Measurements from ENCODE around the gene NDST3.
"Not testable (repeated sequence)": the region's sequence is repeated elsewhere in the genome, so short reads cannot be mapped to it uniquely, and the experiment has no call there.

NDST3 gene

DNA sequence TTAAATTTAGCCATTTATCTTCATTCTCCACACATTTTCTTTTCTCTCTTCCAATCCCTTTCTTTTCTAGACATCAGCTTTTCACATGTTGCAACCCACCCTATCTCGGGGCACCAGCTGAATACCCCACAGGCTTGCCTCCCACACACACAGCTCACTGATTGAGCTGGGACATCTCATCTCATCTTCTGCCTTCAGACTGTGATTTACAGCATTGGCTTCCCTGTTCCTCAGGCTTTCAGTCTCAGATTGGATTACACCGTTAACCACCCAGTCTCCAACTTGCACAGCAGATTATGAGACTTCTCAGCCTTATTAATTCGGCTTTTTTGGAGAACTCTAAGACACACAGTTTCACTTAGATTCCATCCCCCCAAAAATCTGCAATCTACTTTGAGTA lies 224.8 kb downstream of the NDST3 start:
- DNase-seq (ENCODE audit: low read depth, low spot score), result no peak
- no peak overlapping the region for H3K27ac ChIP-seq
- no peaks in the 10 kb centered on the region for H3K36me3 ChIP-seq (ENCODE audit: insufficient read depth, low read length)
- H3K4me3 ChIP-seq, result no peak overlapping the region
- TF ChIP-seq EZH2 (IDR thresholded peaks at IDR 0.05) (no peak), POLR2AphosphoS5 (IDR thresholded peaks at IDR 0.05; ENCODE audit: borderline replicate concordance, low read depth, low read length) (no peak), FOXP2 (optimal IDR thresholded peaks at IDR 0.05; ENCODE audit: control extremely low read depth, extremely low read length, insufficient read depth) (no peak)
- no peaks in the 10 kb centered on the region for H3K9me3 ChIP-seq (ENCODE audit: low read depth, low read length)
- H3K9ac ChIP-seq (ENCODE audit: insufficient read length), result no peak overlapping the region

DNA sequence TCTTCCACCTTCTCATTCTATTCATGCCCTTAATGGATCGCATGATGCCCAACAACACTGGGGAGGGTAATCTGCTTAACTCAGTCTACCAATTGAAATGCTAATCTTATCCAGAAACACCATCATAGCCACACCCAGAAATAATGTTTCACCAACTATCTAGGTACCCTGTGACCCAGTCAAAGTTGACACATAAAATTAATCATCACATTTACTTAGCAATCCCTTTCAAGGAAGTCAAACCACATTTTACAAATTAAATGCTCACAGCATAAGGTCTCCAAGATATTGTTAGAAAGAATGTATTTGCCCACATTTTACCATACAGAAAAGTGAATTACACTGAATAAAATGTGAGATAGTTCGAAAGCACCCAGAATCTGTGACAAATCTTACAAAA lies 226.0 kb downstream of the NDST3 start:
- Histone ChIP-seq H3K36me3 (ENCODE audit: insufficient read depth, low read length) (no peaks in the 10 kb centered on the region), H3K4me3 (no peak overlapping the region), H3K27ac (no peak overlapping the region), H3K9ac (ENCODE audit: insufficient read length) (no peak overlapping the region), H3K9me3 (ENCODE audit: low read depth, low read length) (no peaks in the 10 kb centered on the region)
- TF ChIP-seq EZH2 (IDR thresholded peaks at IDR 0.05) (no peak), POLR2AphosphoS5 (IDR thresholded peaks at IDR 0.05; ENCODE audit: borderline replicate concordance, low read depth, low read length) (no peak), FOXP2 (optimal IDR thresholded peaks at IDR 0.05; ENCODE audit: control extremely low read depth, extremely low read length, insufficient read depth) (no peak)
- DNase-seq (ENCODE audit: low read depth, low spot score), result no peak

DNA sequence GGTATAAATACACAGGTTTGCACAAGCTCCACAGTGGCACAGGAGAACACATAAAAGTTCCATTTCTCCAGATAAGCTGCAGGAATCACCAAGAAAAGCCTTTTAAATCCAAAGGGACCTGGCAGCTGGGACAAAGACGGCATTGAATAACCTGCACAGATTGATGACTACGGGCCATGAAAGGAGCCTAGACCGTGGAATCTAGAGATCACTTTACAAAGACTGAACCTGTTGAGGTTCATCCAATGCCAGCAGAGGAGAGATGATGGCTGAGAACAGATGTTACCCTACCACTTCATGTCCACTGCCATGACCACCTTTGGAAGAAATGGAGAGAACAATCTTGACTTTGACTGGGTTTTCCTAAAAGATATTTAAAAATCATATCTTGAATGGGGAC lies 229.8 kb downstream of the NDST3 start:
- no peaks in the 10 kb centered on the region for H3K9me3 ChIP-seq (ENCODE audit: low read depth, low read length)
- H3K27ac ChIP-seq, result no peak overlapping the region
- TF ChIP-seq POLR2AphosphoS5 (IDR thresholded peaks at IDR 0.05; ENCODE audit: borderline replicate concordance, low read depth, low read length) (no peak), FOXP2 (optimal IDR thresholded peaks at IDR 0.05; ENCODE audit: control extremely low read depth, extremely low read length, insufficient read depth) (no peak), EZH2 (IDR thresholded peaks at IDR 0.05) (no peak)
- no peaks in the 10 kb centered on the region for H3K36me3 ChIP-seq (ENCODE audit: insufficient read depth, low read length)
- no peak overlapping the region for H3K9ac ChIP-seq (ENCODE audit: insufficient read length)
- no peak for DNase-seq (ENCODE audit: low read depth, low spot score)
- H3K4me3 ChIP-seq, result no peak overlapping the region

DNA sequence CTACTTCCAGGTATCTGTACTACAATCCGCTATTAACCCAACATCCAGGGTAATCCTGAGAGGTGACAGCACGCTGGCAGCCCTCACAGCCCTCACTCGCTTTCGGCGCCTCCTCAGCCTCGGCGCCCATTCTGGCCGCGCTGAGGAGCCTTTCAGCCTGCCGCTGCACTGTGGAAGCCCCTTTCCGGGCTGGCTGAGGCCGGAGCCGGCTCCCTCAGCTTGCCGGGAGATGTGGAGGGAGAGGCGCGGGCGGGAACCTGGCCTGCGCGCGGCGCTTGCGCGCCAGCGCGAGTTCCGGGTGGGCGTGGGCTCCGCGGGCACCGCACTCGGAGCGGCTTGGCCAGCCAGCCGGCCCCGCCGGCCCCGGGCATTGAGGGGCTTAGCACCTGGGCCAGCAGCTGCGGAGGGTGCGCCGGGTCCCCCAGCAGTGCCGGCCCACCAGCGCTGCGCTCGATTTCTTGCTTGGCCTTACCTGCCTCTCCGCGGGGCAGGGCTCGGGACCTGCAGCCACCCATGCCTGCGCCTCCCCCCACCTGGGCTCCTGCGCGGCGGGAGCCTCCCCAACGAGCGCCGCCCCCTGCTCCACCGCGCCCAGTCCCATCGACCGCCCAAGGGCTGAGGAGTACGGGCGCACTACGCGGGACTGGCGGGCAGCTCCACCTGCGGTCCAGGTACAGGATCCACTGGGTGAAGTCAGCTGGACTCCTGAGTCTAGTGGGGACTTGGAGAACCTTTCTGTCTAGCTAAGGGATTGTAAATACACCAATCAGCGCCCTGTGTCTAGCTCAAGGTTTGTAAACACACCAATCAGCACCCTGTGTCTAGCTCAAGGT lies 231.2 kb downstream of the NDST3 start:
- TF ChIP-seq POLR2AphosphoS5 (IDR thresholded peaks at IDR 0.05; ENCODE audit: borderline replicate concordance, low read depth, low read length), result no peak
- TF ChIP-seq EZH2 (IDR thresholded peaks at IDR 0.05), result no peak
- TF ChIP-seq FOXP2 (optimal IDR thresholded peaks at IDR 0.05; ENCODE audit: control extremely low read depth, extremely low read length, insufficient read depth), result no peak
- H3K4me3 ChIP-seq, result no peak overlapping the region
- DNase-seq (ENCODE audit: low read depth, low spot score), result no peak
- no peak overlapping the region for H3K27ac ChIP-seq
- no peaks in the 10 kb centered on the region for H3K9me3 ChIP-seq (ENCODE audit: low read depth, low read length)
- no peaks in the 10 kb centered on the region for H3K36me3 ChIP-seq (ENCODE audit: insufficient read depth, low read length)
- H3K9ac ChIP-seq (ENCODE audit: insufficient read length), result no peak overlapping the region

DNA sequence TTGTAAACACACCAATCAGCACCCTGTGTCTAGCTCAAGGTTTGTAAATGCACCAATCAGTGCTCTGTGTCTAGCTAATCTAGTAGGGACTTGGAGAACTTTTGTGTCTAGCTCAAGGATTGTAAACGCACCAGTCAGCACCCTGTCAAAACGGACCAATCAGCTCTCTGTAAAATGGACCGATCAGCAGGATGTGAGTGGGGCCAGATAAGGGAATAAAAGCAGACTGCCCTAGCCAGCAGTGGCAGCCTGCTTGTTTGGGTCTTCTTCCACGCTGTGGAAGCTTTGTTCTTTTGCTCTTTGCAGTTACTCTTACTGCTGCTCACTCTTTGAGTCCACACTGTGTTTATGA lies 231.8 kb downstream of the NDST3 start:
- not testable (repeated sequence) for H3K9me3 ChIP-seq (ENCODE audit: low read depth, low read length); H3K4me3 ChIP-seq; H3K27ac ChIP-seq; H3K9ac ChIP-seq (ENCODE audit: insufficient read length); H3K36me3 ChIP-seq (ENCODE audit: insufficient read depth, low read length); DNase-seq (ENCODE audit: low read depth, low spot score)

DNA sequence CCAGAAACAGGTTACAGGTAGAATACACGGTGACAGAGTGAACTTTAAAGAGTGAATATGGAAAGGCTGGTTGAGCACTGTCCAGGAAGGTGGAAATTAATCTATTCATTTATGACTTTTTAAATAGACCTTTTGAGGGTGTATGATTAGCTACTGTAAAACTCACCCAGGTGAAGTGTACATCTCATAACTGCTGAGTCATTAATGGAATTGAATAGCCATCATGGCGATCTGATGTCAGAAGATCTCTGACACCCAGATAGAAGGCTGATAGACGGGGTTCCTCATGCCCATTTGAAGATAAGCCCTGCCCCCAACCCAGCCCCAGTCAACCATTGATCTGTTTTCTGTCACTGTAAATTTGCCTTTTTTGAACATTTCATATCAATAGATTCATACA lies 234.5 kb downstream of the NDST3 start:
- TF ChIP-seq FOXP2 (optimal IDR thresholded peaks at IDR 0.05; ENCODE audit: control extremely low read depth, extremely low read length, insufficient read depth) (no peak), POLR2AphosphoS5 (IDR thresholded peaks at IDR 0.05; ENCODE audit: borderline replicate concordance, low read depth, low read length) (no peak), EZH2 (IDR thresholded peaks at IDR 0.05) (no peak)
- Histone ChIP-seq H3K9ac (ENCODE audit: insufficient read length) (no peak overlapping the region), H3K9me3 (ENCODE audit: low read depth, low read length) (no peaks in the 10 kb centered on the region), H3K27ac (no peak overlapping the region), H3K4me3 (no peak overlapping the region), H3K36me3 (ENCODE audit: insufficient read depth, low read length) (no peaks in the 10 kb centered on the region)
- no peak for DNase-seq (ENCODE audit: low read depth, low spot score)

DNA sequence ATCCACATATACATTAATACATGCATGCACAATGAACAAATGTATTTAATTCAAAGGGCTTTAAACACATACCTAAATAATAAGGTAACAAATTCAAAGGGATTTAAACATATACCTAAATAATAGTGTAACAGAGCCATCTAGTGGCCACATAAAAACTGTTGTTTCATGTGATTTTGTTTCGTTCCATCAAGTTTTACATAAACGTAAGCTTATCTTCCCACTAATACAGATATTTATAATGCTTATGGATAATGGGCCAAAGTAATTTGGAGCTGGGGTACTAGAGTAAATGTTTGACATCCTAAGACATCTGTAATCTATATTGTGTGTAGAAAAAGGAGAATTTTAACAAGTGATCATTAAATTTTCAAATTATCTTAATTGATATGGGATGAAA lies 236.2 kb downstream of the NDST3 start:
- DNase-seq (ENCODE audit: low read depth, low spot score), result peak; percentile 85
- TF ChIP-seq FOXP2 (optimal IDR thresholded peaks at IDR 0.05; ENCODE audit: control extremely low read depth, extremely low read length, insufficient read depth) (no peak), POLR2AphosphoS5 (IDR thresholded peaks at IDR 0.05; ENCODE audit: borderline replicate concordance, low read depth, low read length) (no peak), EZH2 (IDR thresholded peaks at IDR 0.05) (no peak)
- no peak overlapping the region for H3K27ac ChIP-seq

DNA sequence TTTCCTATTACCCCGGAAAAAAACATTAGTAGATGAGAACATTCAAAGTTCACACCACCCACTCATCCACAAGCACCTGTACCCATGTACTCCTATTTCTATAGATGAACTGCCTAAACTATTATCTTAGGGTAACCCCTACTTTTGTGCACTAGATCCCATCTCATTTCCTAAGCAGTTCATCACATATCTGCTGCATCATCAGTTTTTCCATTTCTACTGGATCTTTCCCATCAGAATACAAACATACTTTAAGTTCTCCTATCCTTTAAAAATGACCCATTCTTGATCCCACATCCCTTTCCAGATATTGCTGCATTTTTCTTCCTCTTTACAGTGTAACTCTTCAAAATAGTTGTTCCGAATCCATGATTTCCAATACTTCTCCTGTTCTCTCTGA lies 237.5 kb downstream of the NDST3 start:
- Histone ChIP-seq H3K9ac (ENCODE audit: insufficient read length) (no peak overlapping the region), H3K36me3 (ENCODE audit: insufficient read depth, low read length) (no peaks in the 10 kb centered on the region), H3K27ac (no peak overlapping the region), H3K4me3 (no peak overlapping the region), H3K9me3 (ENCODE audit: low read depth, low read length) (no peaks in the 10 kb centered on the region)
- no peak for DNase-seq (ENCODE audit: low read depth, low spot score)
- TF ChIP-seq FOXP2 (optimal IDR thresholded peaks at IDR 0.05; ENCODE audit: control extremely low read depth, extremely low read length, insufficient read depth), result no peak
- no peak for TF ChIP-seq POLR2AphosphoS5 (IDR thresholded peaks at IDR 0.05; ENCODE audit: borderline replicate concordance, low read depth, low read length)
- no peak for TF ChIP-seq EZH2 (IDR thresholded peaks at IDR 0.05)

More for the DNA sequence above, 236.2 kb downstream of the NDST3 start:
- H3K4me3 ChIP-seq, result peak overlapping the region; percentile 38; the same call in 1 of the 2 replicates
- no peaks in the 10 kb centered on the region for H3K36me3 ChIP-seq (ENCODE audit: insufficient read depth, low read length)
- H3K9ac ChIP-seq (ENCODE audit: insufficient read length), result no peak overlapping the region
- no peaks in the 10 kb centered on the region for H3K9me3 ChIP-seq (ENCODE audit: low read depth, low read length)

DNA sequence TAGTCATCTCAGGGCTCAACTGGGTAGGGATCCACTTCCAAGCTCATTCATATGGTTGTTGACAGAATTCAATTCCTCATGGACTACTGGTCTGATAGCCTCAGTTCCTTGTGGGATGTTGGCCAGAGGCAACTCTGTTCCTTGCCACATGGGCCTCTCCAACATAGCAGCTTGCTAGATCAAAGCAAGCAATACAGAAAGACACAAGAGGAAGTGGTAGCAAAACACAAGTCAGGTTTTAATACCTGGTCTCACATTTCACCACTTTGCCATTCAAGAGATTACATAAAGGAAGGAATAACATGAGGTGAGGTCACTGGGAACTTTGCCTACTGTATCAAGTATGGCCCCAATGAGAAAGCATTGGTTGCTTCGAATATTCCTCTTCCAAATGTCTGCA lies 239.4 kb downstream of the NDST3 start:
- H3K9me3 ChIP-seq (ENCODE audit: low read depth, low read length), result no peaks in the 10 kb centered on the region
- TF ChIP-seq POLR2AphosphoS5 (IDR thresholded peaks at IDR 0.05; ENCODE audit: borderline replicate concordance, low read depth, low read length) (no peak), EZH2 (IDR thresholded peaks at IDR 0.05) (no peak), FOXP2 (optimal IDR thresholded peaks at IDR 0.05; ENCODE audit: control extremely low read depth, extremely low read length, insufficient read depth) (no peak)
- no peak for DNase-seq (ENCODE audit: low read depth, low spot score)
- no peak overlapping the region for H3K4me3 ChIP-seq
- no peak overlapping the region for H3K9ac ChIP-seq (ENCODE audit: insufficient read length)
- H3K36me3 ChIP-seq (ENCODE audit: insufficient read depth, low read length), result no peaks in the 10 kb centered on the region
- no peak overlapping the region for H3K27ac ChIP-seq
